Naive thymus-derived CD8-positive, alpha-beta T cell (primary cell): ENCODE measurements around the gene RAB3B. TPM values are rescaled to one million over a fixed set of nuclear protein-coding genes. Genes with fewer than 3 reads are reported as not detected.

Source experiments
- ATAC-seq, 2 donors: fragments of 150-1000 bp; cut with Tn5 transposase in 1 of 2; sonication (Bioruptor Pico), chemical (Tn5 transposase) in 1 of 2; 1 replicate in 1 of 2; 2 replicates in 1 of 2; pipeline ENCODE4 v1.10.0; 2021; ENCODE audit warnings: mild to moderate bottlenecking in 2 of 2, moderate library complexity in 2 of 2
- POLR2A ChIA-PET: fragments of 350-600 bp; sonication (Branson Sonifier 250); formaldehyde crosslinking; loops from one replicate; lab custom pipeline; 2021; ENCODE audit warnings: antibody characterized with exemption; lab: Charles Lee
- DNase-seq, 10 donors: peaks; one replicate each; pipeline versions ENCODE4 v3.0.0 to v3.0.0-alpha.2; 2020 to 2022
- H3K27ac Mint-ChIP-seq, 10 donors: one replicate each; pipeline ENCODE4 v1.8.0; 2020 to 2022; ENCODE audit warnings: mild to moderate bottlenecking in 10 of 10, mixed read lengths in 10 of 10, moderate library complexity in 4 of 10, inconsistent platforms in 1 of 10
- H3K27me3 Mint-ChIP-seq, 5 donors: one replicate each; pipeline ENCODE4 v1.8.0; 2021 to 2022; ENCODE audit warnings: mixed read lengths in 5 of 5
- H3K36me3 Mint-ChIP-seq, 3 donors: one replicate each; pipeline ENCODE4 v1.8.0; 2020 to 2022; ENCODE audit warnings: mixed read lengths in 3 of 3, mild to moderate bottlenecking in 2 of 3, inconsistent platforms in 1 of 3
- H3K4me1 Mint-ChIP-seq, 4 donors: one replicate each; pipeline ENCODE4 v1.8.0; 2021 to 2022; ENCODE audit warnings: mixed read lengths in 4 of 4
- H3K4me3 Mint-ChIP-seq, 10 donors: one replicate each; pipeline ENCODE4 v1.8.0; 2020 to 2022; ENCODE audit warnings: mild to moderate bottlenecking in 10 of 10, mixed read lengths in 10 of 10, moderate library complexity in 6 of 10, inconsistent platforms in 1 of 10
- H3K9me3 Mint-ChIP-seq, 9 donors: one replicate each; pipeline ENCODE4 v1.8.0; 2020 to 2022; ENCODE audit warnings: mixed read lengths in 9 of 9, mild to moderate bottlenecking in 3 of 9, inconsistent platforms in 1 of 9, moderate library complexity in 1 of 9
- polyA plus RNA-seq, 3 donors: library from polyadenylated mRNA; unstranded; fragments of 300-500 nt; fragmentation: Illumina TruSeq; gene quantifications; one replicate each; pipeline ENCODE4 v1.2.3, GENCODE V29; 2021
- total RNA-seq, 8 experiments: library from RNA in 2 of 8; stranded (reverse) in 2 of 8; gene quantifications; one replicate each; pipeline ENCODE4 v1.2.3 and lab custom pipeline; 2021 to 2026

RAB3B gene
- total and polyA plus RNA-seq, 5 experiments from 2014 or later = 0.01 to 0.05 (median 0.05) TPM; not detected in 2

DNA sequence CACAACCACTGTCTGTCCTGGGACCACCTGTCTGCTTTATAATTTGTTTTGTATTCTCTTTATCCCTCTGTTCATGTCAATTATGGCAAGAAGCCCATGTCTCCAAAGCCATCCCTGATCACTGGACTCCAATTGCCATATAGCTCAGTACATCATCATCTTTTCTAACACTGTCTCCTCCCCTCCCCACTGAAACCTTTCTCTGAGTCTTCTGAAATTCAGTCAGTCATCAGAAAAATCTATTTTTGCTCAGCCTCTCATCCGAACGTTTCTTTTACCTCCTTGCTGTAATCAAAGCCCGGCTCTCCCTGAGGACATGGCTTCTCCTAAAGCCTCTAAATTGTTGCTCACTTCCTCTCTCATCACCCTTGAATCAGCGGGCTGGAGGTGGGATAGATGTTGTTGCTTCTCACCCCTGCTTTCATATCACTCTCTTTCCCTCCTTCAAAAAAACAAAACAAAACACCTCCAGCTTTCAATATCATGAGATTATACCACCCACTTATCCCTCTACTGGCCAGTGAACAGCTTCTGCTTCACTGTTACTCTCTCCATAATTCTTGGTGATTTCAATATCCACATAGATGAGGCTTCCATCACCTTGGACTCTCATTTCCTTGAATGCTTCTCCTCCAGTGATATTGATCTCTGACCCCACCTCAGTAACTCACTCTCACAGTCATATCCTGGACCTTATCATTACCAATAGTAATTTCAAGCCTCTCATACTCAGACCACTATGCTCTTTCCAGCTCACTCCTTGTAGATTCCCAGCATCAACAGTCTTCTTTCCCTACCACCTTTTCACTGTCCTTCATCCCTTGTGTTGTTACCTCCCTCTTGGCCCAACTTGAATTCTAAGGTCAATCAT is 27.8 kb downstream of the RAB3B start:
- no peaks in the 10 kb centered on the region for H3K36me3 Mint-ChIP-seq
- DNase-seq = no peak
- H3K27ac Mint-ChIP-seq = no peak overlapping the region
- POLR2A ChIA-PET = no interaction called here
- no peaks in the 10 kb centered on the region for H3K4me1 Mint-ChIP-seq
- no peak for ATAC-seq
- no peaks in the 10 kb centered on the region for H3K9me3 Mint-ChIP-seq
- H3K4me3 Mint-ChIP-seq = no peak overlapping the region
- H3K27me3 Mint-ChIP-seq = peaks cover 0 to 18% (median 11%) of the 10 kb centered on the region in 5 donors

DNA sequence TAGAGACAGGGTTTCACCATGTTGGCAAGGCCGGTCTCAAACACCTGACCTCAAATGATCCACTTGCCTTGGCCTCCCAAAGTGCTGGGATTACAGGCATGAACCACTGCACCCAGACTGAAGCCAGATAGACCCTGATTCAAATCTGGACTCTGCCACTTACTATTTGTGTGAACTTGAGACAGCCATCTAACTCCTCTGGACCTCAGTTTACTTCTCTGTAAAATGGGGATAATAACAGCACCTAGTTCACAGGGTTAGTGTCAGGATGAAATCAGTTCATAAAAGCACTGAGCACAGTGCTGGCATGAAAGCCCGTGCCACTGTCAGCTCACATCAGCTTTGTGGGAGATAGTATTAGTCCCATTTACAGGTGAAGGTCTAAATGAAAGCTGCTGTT is 28.5 kb downstream of the RAB3B start:
- ATAC-seq (no peak), DNase-seq (no peak)
- POLR2A ChIA-PET = interaction anchor here (0.6 kb wide), 1 partner anchor 151 kb away, joined by 4 read pairs; no protein-coding TSS in a partner anchor
- Mint-ChIP-seq H3K9me3 (no peaks in the 10 kb centered on the region), H3K27ac (no peak overlapping the region), H3K27me3 (peaks cover 0 to 18% (median 11%) of the 10 kb centered on the region in 5 donors), H3K4me1 (no peaks in the 10 kb centered on the region), H3K4me3 (no peak overlapping the region), H3K36me3 (no peaks in the 10 kb centered on the region)

DNA sequence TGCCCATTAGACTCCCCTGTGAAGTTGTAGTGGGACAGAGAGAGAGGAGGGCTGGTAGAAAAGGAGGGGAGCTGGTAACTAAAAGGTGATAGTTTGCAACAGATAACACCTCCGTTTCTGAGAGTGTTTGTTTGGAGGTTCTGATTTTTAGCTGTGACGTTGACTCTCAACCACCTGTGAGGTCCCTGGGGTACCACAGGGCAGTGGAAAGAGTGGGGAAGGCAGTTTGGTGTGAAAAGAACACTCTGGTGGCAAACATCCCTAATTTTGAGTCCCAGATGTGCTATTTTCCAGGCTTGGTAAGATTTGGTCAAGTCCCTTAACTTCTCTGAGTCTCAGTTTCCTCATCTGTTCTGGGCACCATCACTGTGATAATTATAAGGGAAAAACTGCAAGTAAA is 29.3 kb downstream of the RAB3B start:
- Mint-ChIP-seq H3K36me3 (no peaks in the 10 kb centered on the region), H3K27me3 (peaks cover 0 to 18% (median 10%) of the 10 kb centered on the region in 5 donors), H3K9me3 (no peaks in the 10 kb centered on the region), H3K27ac (no peak overlapping the region), H3K4me3 (no peak overlapping the region), H3K4me1 (peaks cover 0 to 3% (median 0%) of the 10 kb centered on the region in 4 donors)
- ATAC-seq = no peak
- POLR2A ChIA-PET = no interaction called here
- no peak for DNase-seq

DNA sequence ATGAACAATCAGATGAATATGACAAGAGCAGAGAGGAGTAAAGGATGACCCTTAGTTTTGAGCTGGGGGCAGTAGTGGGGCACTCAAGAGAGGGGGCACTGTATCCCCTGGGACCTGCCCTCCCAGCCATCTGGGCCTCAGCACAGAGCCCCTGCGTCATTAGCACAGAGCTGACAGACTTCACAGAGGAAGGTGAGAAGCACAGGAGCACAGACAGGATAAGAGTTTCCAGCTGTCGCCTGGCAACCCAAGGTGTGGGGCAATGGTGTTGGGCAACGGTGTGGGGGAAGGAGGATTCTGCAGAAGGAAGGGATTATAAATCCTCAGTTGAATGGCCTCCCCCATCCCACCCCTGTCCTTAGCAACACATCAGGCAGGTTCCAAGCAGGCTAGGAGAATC is 30.2 kb downstream of the RAB3B start:
- Mint-ChIP-seq H3K27ac (no peak overlapping the region), H3K4me1 (peaks cover 0 to 3% (median 0%) of the 10 kb centered on the region in 4 donors), H3K9me3 (no peaks in the 10 kb centered on the region), H3K27me3 (peaks cover 0 to 18% (median 9%) of the 10 kb centered on the region in 5 donors), H3K4me3 (no peak overlapping the region), H3K36me3 (no peaks in the 10 kb centered on the region)
- DNase-seq (no peak), ATAC-seq (no peak)
- POLR2A ChIA-PET = no interaction called here

DNA sequence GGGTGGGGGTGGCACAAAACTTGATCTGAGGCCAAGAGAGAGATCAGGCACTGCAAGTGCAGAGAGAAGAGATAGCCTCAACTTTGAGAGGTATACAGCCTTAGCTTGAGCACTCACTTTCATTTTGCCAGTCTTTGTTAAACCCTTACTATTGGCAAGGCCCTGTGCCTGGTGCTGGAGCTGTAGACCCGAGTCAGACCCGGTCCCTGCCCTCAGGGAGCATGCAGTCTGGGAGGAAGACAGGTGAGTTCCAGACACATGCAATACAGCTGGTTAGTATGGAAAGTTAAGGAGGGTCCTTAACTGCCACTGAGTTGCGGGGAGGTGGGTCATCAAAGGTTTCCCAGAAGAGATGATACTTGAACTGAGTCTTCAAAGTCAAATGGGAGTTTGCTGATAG is 31.7 kb downstream of the RAB3B start:
- Mint-ChIP-seq H3K4me3 (no peak overlapping the region), H3K27ac (peak overlapping the region in 1 of 10 donors; percentile 23), H3K36me3 (no peaks in the 10 kb centered on the region), H3K27me3 (peaks cover 0 to 18% (median 9%) of the 10 kb centered on the region in 5 donors), H3K4me1 (peaks cover 0 to 3% (median 0%) of the 10 kb centered on the region in 4 donors), H3K9me3 (no peaks in the 10 kb centered on the region)
- POLR2A ChIA-PET = no interaction called here
- no peak for ATAC-seq
- DNase-seq = no peak

DNA sequence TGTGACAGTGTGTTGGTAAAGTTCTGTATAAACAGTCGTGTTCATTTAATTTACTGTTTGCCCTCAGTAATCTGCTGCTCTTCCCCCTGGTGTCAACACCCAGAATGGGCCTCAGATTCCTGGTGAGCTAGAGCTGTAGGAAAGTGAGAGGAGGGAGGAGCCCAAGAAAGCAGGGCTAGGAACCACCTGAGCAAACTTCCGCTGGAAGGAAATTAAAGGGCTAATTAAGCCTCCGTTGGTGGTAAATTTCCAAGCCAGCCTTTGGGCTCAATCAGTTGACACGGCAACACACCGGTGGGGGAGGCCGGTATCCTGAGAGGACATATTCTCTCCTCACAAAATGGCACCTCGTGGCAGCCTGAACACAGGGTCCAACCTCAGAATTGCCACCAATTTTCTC is 32.9 kb downstream of the RAB3B start:
- DNase-seq (no peak), ATAC-seq (no peak)
- no peaks in the 10 kb centered on the region for H3K36me3 Mint-ChIP-seq
- H3K9me3 Mint-ChIP-seq = no peaks in the 10 kb centered on the region
- POLR2A ChIA-PET = no interaction called here
- H3K4me3 Mint-ChIP-seq = no peak overlapping the region
- H3K27me3 Mint-ChIP-seq = peaks cover 0 to 18% (median 9%) of the 10 kb centered on the region in 5 donors
- H3K27ac Mint-ChIP-seq = no peak overlapping the region
- peaks cover 0 to 4% (median 0%) of the 10 kb centered on the region in 4 donors for H3K4me1 Mint-ChIP-seq

DNA sequence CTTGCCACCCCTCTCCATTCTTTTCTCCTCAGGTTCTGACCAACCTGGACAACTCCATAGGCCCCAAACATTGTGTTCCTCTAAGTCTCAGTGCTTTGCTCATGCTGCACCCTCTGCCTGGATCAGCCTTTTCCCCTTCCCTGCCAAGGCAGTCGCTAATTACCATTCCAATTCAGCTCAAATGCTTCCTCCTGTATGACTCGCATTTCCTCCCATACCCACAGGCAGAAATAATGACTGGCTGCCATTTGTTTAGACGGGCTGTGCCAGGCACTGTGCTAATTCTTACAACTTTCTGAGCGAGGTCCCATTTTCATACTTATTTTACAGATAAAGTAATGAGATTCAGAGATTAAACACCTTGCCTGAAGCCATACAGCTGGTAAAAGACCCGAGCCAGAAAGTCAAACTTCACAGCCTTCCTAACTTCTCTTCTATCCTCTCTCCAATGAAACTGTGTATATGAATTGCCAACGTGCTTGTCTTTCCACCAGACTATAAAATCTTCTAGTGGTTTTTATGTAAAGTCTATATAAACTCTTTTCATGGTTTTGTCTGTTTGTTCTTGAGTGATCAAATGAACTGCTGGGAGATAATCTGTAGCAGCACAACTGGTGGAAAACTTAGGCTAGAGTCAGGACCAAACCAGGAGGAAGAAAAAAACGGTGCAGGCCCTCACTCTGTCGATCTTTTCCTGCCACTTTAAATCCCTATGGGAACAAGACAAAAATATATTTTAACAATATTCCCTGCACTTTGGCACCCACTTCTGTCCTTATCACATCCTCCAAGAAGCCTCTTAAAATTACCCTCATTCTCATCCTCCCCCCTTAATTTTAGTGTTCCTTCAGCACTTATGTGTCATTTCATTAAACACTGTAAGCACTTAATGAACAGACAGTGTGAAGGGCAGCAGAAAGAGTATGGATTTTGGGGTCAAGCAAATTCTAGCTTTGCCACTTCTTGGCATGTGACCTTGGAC is 33.7 kb downstream of the RAB3B start:
- Mint-ChIP-seq H3K27me3 (peaks cover 0 to 18% (median 9%) of the 10 kb centered on the region in 5 donors), H3K9me3 (no peaks in the 10 kb centered on the region), H3K36me3 (no peaks in the 10 kb centered on the region), H3K4me1 (peaks cover 0 to 4% (median 0%) of the 10 kb centered on the region in 4 donors), H3K27ac (no peak overlapping the region), H3K4me3 (no peak overlapping the region)
- ATAC-seq (no peak), DNase-seq (no peak)
- POLR2A ChIA-PET = no interaction called here

DNA sequence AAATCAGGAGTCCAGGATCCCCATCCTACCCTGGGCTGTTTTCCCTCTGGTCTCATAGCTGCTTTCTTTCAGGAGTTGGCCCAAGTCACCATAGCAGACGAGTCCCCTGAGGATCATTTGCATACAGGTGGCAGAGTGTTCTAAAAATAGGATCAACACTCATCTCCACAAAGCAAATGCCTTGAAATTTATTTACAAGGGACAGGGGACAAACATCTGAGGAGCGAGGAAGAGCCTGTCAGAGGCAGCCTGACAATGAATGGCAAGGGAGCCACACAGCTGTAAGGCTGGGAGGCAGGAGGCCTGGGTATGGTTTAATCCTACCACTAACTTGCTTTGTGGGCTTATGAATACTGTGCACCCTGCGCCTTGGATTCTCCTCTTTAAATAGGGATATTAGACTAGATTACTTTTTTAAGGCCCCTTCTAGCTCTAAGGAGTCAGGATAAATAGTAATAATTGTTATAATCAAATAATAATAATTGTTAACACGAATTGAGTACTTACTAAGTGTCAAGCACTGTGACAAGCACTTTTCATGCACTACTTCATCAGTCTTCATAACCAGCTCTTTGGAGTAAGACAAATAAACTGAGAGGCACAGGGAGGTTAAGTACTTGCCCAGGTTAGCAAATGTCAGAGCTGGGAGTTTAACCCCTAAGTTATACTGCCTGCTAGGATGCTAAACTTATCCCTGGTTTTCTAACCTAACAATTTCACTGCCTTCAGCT is 34.5 kb downstream of the RAB3B start:
- peaks cover 0 to 17% (median 9%) of the 10 kb centered on the region in 5 donors for H3K27me3 Mint-ChIP-seq
- no peaks in the 10 kb centered on the region for H3K36me3 Mint-ChIP-seq
- H3K4me1 Mint-ChIP-seq = peaks cover 0 to 4% (median 0%) of the 10 kb centered on the region in 4 donors
- DNase-seq = no peak
- no peak for ATAC-seq
- H3K27ac Mint-ChIP-seq = no peak overlapping the region
- no peaks in the 10 kb centered on the region for H3K9me3 Mint-ChIP-seq
- POLR2A ChIA-PET = no interaction called here
- H3K4me3 Mint-ChIP-seq = no peak overlapping the region

DNA sequence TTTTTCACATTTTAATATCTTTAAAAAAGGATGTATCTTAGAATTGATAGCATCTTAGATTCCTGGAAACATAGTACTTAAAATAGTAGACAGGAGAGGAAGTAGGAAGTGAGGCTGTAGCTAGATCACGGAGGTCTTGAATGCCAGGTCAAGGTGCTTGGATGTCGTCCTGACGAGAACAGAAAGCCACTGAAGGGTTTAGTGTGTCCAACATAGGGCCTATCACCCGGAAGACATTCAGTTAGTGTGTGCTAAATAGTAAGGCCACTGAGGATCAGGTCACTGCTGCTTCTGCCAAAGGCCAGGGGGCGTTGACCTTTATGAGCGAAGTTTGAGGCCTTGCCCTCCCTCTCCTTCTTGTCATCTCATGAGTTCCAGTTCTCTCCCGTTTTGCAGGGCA is 35.7 kb downstream of the RAB3B start:
- Mint-ChIP-seq H3K27ac (no peak overlapping the region), H3K4me1 (peaks cover 0 to 4% (median 0%) of the 10 kb centered on the region in 4 donors), H3K27me3 (peaks cover 3 to 10% (median 6%) of the 10 kb centered on the region in 5 donors), H3K36me3 (peaks cover 0 to 7% (median 0%) of the 10 kb centered on the region in 3 donors), H3K9me3 (peaks cover 0 to 9% (median 0%) of the 10 kb centered on the region in 9 donors), H3K4me3 (no peak overlapping the region)
- no peak for ATAC-seq
- POLR2A ChIA-PET = no interaction called here
- no peak for DNase-seq

DNA sequence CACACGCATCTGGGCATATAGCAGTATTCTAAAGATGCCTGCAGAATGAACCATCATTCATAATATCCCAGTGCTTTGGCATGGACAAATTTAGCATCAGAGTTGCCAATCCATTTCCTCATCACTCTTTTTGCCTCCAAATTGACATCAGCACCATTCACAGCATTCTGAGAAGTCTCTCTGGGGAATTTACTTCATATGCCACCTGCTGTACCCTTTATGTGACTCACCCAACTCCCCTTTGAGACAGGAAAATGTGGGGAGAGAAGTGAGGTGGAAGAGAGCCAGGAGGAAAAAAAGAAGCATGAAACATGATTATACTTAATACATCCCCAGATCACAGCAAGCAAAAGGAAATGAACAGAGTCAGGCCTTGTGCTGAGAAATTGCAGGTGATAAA is 37.4 kb downstream of the RAB3B start:
- peak overlapping the region in 1 of 10 donors; percentile 2 for H3K27ac Mint-ChIP-seq
- POLR2A ChIA-PET = no interaction called here
- ATAC-seq = no peak

DNA sequence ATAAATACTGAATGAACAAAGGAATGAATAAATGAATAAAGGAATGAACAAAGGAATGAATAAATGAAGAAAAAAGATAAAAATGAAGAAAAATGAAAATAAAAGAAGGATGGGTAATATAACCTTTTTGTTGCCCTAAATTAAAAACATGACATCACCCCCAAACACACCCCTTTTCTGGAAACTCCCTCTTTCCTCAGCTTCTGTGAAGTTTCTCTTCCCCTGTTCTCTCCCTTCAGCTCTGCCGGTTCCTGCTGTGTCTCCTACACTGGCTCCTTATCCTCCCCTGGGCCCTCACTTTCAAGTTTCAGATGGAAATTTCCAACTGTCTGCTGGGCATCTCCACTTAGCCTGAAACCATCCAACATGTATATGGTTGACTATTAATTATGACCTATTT is 37.9 kb downstream of the RAB3B start:
- DNase-seq (no peak), ATAC-seq (no peak)
- peaks cover 0 to 4% (median 0%) of the 10 kb centered on the region in 4 donors for H3K4me1 Mint-ChIP-seq
- peaks cover 0 to 9% (median 0%) of the 10 kb centered on the region in 3 donors for H3K36me3 Mint-ChIP-seq
- H3K27me3 Mint-ChIP-seq = peaks cover 0 to 3% (median 1%) of the 10 kb centered on the region in 5 donors
- no peak overlapping the region for H3K4me3 Mint-ChIP-seq
- peak overlapping the region in 1 of 10 donors; percentile 2 for H3K27ac Mint-ChIP-seq
- peaks cover 0 to 9% (median 0%) of the 10 kb centered on the region in 9 donors for H3K9me3 Mint-ChIP-seq
- POLR2A ChIA-PET = no interaction called here

More for the DNA sequence above, 37.4 kb downstream of the RAB3B start:
- H3K9me3 Mint-ChIP-seq = peaks cover 0 to 9% (median 0%) of the 10 kb centered on the region in 9 donors
- peaks cover 0 to 4% (median 0%) of the 10 kb centered on the region in 4 donors for H3K4me1 Mint-ChIP-seq
- H3K27me3 Mint-ChIP-seq = peaks cover 0 to 3% (median 1%) of the 10 kb centered on the region in 5 donors
- DNase-seq = no peak
- no peak overlapping the region for H3K4me3 Mint-ChIP-seq
- H3K36me3 Mint-ChIP-seq = peaks cover 0 to 9% (median 0%) of the 10 kb centered on the region in 3 donors

DNA sequence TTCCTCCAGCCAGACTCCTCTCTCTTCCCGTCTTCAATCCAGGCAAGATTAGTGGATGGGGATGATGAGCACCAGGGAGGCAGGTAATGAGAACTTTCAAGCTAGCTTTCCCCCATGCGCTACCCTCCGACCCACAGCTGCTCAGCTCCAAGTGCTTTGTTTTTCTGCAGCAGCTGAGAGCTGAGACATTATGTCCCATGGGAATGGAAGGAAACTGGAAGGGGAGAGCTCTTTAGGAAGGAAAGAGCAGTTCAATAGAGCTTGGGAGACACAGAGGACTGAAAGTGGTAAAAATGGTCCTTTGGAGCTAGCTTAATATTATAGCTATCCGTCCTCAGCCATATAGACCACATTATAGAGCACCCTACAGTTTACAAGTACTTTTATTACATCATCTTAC is 39.8 kb downstream of the RAB3B start:
- ATAC-seq = no peak
- H3K27ac Mint-ChIP-seq = no peak overlapping the region
- H3K27me3 Mint-ChIP-seq = peaks cover 0 to 3% (median 1%) of the 10 kb centered on the region in 5 donors
- no peak for DNase-seq
- peaks cover 0 to 1% (median 0%) of the 10 kb centered on the region in 4 donors for H3K4me1 Mint-ChIP-seq
- peaks cover 0 to 9% (median 0%) of the 10 kb centered on the region in 3 donors for H3K36me3 Mint-ChIP-seq
- no peak overlapping the region for H3K4me3 Mint-ChIP-seq
- POLR2A ChIA-PET = no interaction called here
- peaks cover 0 to 9% (median 0%) of the 10 kb centered on the region in 9 donors for H3K9me3 Mint-ChIP-seq
